OCI-LY7 (cell line): Measurements from ENCODE around the gene PVALEF. TPM values are rescaled to one million over a fixed set of nuclear protein-coding genes. Genes with fewer than 3 reads are reported as not detected.

Experiments used
- BruUV-seq: library from RNA; stranded (reverse); fragments of 400-500 nt; replicated peaks from 2 replicates; lab custom pipeline; 2021; lab: Mats Ljungman, UMichigan
- CTCF ChIA-PET: fragments of 300-600 bp; sonication (Branson Sonifier 250); formaldehyde crosslinking; loops from one replicate; lab custom pipeline; 2022; ENCODE audit warnings: antibody characterized with exemption; ENCODE audit not compliant: unreplicated experiment; lab: Charles Lee
- POLR2A ChIA-PET: fragments of 300-600 bp; sonication (Branson Sonifier 250); formaldehyde crosslinking; loops from one replicate; lab custom pipeline; 2022; ENCODE audit warnings: antibody characterized with exemption; lab: Charles Lee
- DNase-seq: peaks from one replicate; pipeline ENCODE4 v3.0.0-alpha.2; 2015; ENCODE audit warnings: low spot score
- H2AFZ ChIP-seq: fragments of 200-600 bp; sonication (generic), shearing (Covaris generic); 2 replicates; pipeline ENCODE4 v1.6.1; 2014; ENCODE audit warnings: mild to moderate bottlenecking, antibody characterized with exemption, low read length, moderate library complexity
- H3K27ac ChIP-seq: fragments of 200-600 bp; sonication (generic); 2 replicates; pipeline ENCODE4 v1.5.1; 2014; ENCODE audit warnings: mixed run types, low read depth, mild to moderate bottlenecking, moderate library complexity, low read length, inconsistent platforms; ENCODE audit not compliant: poor library complexity, severe bottlenecking
- H3K36me3 ChIP-seq: fragments of 200-600 bp; sonication (generic); 2 replicates; pipeline ENCODE4 v1.6.1; 2014; ENCODE audit warnings: mild to moderate bottlenecking, antibody characterized with exemption, low read length, moderate library complexity, mixed read lengths; ENCODE audit not compliant: insufficient read depth
- H3K4me1 ChIP-seq: fragments of 200-600 bp; sonication (generic); 2 replicates; pipeline ENCODE4 v1.5.1; 2014; ENCODE audit warnings: mild to moderate bottlenecking, low read length; ENCODE audit not compliant: insufficient read depth, poor library complexity, severe bottlenecking
- H3K4me2 ChIP-seq: fragments of 200-600 bp; sonication (generic); 2 replicates; pipeline ENCODE4 v1.6.1; 2014; ENCODE audit warnings: mild to moderate bottlenecking, low read length
- H3K4me3 ChIP-seq: fragments of 200-600 bp; sonication (generic); 2 replicates; pipeline ENCODE4 v1.5.1; 2014; ENCODE audit warnings: mild to moderate bottlenecking, low read depth, low read length; ENCODE audit not compliant: poor library complexity, severe bottlenecking
- H3K79me2 ChIP-seq: fragments of 200-600 bp; sonication (generic); 2 replicates; pipeline ENCODE4 v1.6.1; 2016; ENCODE audit warnings: low read depth, mild to moderate bottlenecking, low read length, moderate library complexity, mixed read lengths; ENCODE audit not compliant: insufficient read depth
- H3K9me2 ChIP-seq: fragments of 200-600 bp; sonication (generic); 2 replicates; pipeline ENCODE4 v1.6.1; 2016; ENCODE audit warnings: mild to moderate bottlenecking, low read length, mixed read lengths; ENCODE audit not compliant: insufficient read depth
- H3K9me3 ChIP-seq: fragments of 200-600 bp; sonication (generic); 2 replicates; pipeline ENCODE4 v1.6.1; 2014; ENCODE audit warnings: mild to moderate bottlenecking, mixed run types, low read length, mixed read lengths
- H4K20me1 ChIP-seq: fragments of 200-600 bp; sonication (generic); 2 replicates; pipeline ENCODE4 v1.6.1; 2014; ENCODE audit warnings: mild to moderate bottlenecking, antibody characterized with exemption, low read length, moderate library complexity, mixed read lengths; ENCODE audit not compliant: insufficient read depth
- EZH2phosphoT487 ChIP-seq: fragments of 200-600 bp; sonication (generic); IDR thresholded peaks from 2 replicates; pipeline ENCODE4 v1.6.1; 2018; ENCODE audit warnings: low read depth, borderline replicate concordance, mild to moderate bottlenecking, mixed run types, antibody characterized with exemption, low read length, moderate library complexity, mixed read lengths
- intact Hi-C: fragments of 100-400 bp; cut with micrococcal nuclease; formaldehyde crosslinking; loops from one replicate; pipeline ENCODE4 v1.10.0; 2022; ENCODE audit not compliant: unreplicated experiment
- total RNA-seq, 2 experiments: library from RNA; depleted of rRNA in 1 of 2; stranded (reverse); fragments of >200 nt in 1 of 2; shearing (Covaris generic) in 1 of 2; gene quantifications; 2 replicates each; pipeline ENCODE4 v1.2.3, GENCODE V29; 2014 to 2022
- TF ChIP-seq, protein P1 (sequence below): fragments of 200-600 bp; sonication (generic); conservative IDR thresholded peaks from 2 replicates; pipeline ENCODE4 v1.5.1; 2014; ENCODE audit warnings: mild to moderate bottlenecking, antibody characterized with exemption, low read length, moderate library complexity, mixed read lengths

PVALEF gene
- total RNA-seq, 2 experiments from 2014 or later, result not detected

DNA sequence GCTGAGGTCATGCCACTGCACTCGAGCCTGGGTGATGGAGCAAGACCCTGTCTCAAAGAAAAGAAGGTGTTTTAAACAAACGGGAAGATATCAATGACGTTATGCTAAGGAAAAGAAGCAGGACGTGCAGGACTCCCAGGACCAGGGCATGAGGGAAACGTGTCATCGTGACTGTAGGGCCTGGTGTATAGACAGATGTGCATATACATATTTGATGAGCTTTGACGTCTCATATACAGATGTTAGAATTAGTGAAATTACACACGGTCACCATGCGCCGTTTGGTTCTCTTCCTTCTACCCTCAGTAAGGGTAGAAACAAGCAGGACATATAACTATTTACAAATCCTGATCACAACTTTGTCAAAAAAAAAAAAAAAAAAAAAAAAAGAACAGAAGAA is 17.6 kb upstream of the PVALEF start:
- DNase-seq, result no peak
- Histone ChIP-seq H3K4me2 (no peak overlapping the region), H3K79me2 (no peaks in the 10 kb centered on the region), H3K4me3 (no peak overlapping the region), H3K27ac (no peak overlapping the region), H3K9me3 (no peaks in the 10 kb centered on the region), H4K20me1 (no peaks in the 10 kb centered on the region), H3K4me1 (no peaks in the 10 kb centered on the region), H3K9me2 (no peaks in the 10 kb centered on the region), H2AFZ (no peak overlapping the region), H3K36me3 (no peaks in the 10 kb centered on the region)
- no TSS peak for BruUV-seq
- POLR2A ChIA-PET, result interaction anchor here (0.6 kb wide), 1 partner anchor 100 kb away, joined by 3 read pairs; no protein-coding TSS in a partner anchor
- TF ChIP-seq, protein P1, sequence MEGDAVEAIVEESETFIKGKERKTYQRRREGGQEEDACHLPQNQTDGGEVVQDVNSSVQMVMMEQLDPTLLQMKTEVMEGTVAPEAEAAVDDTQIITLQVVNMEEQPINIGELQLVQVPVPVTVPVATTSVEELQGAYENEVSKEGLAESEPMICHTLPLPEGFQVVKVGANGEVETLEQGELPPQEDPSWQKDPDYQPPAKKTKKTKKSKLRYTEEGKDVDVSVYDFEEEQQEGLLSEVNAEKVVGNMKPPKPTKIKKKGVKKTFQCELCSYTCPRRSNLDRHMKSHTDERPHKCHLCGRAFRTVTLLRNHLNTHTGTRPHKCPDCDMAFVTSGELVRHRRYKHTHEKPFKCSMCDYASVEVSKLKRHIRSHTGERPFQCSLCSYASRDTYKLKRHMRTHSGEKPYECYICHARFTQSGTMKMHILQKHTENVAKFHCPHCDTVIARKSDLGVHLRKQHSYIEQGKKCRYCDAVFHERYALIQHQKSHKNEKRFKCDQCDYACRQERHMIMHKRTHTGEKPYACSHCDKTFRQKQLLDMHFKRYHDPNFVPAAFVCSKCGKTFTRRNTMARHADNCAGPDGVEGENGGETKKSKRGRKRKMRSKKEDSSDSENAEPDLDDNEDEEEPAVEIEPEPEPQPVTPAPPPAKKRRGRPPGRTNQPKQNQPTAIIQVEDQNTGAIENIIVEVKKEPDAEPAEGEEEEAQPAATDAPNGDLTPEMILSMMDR, result no peak
- no peak for TF ChIP-seq EZH2phosphoT487
- CTCF ChIA-PET, result no interaction called here
- intact Hi-C loops, result no loop called here

DNA sequence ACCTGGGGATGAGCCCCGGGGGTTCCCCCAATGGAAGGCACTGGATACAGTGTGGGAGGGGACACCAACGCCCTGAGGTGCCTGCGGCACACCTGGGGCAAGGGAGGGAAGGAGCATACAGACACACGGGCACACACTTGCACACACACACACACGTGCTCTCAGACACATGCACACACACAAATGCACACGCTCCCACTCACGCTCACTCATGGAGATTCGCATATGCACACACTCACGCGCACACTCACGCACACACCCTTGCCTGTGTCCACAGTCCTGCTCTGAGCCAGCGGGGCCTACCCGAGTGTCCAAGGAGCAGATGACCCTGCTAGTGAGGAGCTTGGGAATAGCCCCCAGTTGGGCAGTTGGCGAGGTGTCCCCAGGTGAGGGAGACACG is 16.7 kb upstream of the PVALEF start:
- Histone ChIP-seq H3K4me2 (no peak overlapping the region), H3K9me2 (no peaks in the 10 kb centered on the region), H3K9me3 (no peaks in the 10 kb centered on the region), H4K20me1 (no peaks in the 10 kb centered on the region), H3K4me1 (no peaks in the 10 kb centered on the region), H3K4me3 (no peak overlapping the region), H2AFZ (no peak overlapping the region), H3K36me3 (no peaks in the 10 kb centered on the region), H3K79me2 (no peaks in the 10 kb centered on the region), H3K27ac (no peak overlapping the region)
- BruUV-seq, result no TSS peak
- intact Hi-C loops, result no loop called here
- ChIA-PET POLR2A (no interaction called here), CTCF (no interaction called here)
- DNase-seq, result no peak
- TF ChIP-seq EZH2phosphoT487, result no peak
- TF ChIP-seq, protein P1, result no peak

DNA sequence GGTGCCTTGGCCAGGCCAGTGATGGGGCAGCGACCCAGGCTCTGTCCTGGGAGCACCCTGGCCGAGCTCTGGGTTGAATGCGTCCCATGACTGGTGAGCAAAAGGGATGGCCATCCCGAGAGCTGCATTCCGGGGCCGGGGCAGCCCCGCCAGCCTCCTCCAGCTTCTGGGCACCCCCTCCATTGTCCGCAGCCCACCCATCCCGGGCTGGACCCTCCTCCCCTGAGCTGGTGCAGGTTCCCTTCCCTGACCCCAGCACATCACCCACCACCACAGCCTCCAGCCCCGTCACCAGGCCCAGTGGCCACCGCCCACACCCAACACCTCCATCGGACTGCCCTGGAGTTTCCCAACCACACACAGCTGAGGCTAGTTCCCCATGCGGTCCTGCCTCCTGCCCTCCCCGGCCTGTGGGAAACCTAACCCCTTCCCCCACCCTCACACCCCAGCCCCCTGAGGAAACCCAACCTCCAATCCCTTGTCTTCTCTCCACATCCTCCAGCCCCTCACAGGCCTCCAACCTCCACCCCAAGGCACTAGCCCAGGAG is 16.2 kb upstream of the PVALEF start:
- Histone ChIP-seq H3K9me2 (no peaks in the 10 kb centered on the region), H3K9me3 (no peaks in the 10 kb centered on the region), H3K27ac (no peak overlapping the region), H2AFZ (no peak overlapping the region), H4K20me1 (no peaks in the 10 kb centered on the region), H3K4me3 (no peak overlapping the region), H3K36me3 (no peaks in the 10 kb centered on the region), H3K4me2 (no peak overlapping the region), H3K79me2 (no peaks in the 10 kb centered on the region), H3K4me1 (no peaks in the 10 kb centered on the region)
- intact Hi-C loops, result no loop called here
- TF ChIP-seq, protein P1, result no peak
- TF ChIP-seq EZH2phosphoT487, result no peak
- no peak for DNase-seq
- ChIA-PET POLR2A (no interaction called here), CTCF (no interaction called here)
- no TSS peak for BruUV-seq
